Measurements from ENCODE around the gene CHD5.

DNA sequence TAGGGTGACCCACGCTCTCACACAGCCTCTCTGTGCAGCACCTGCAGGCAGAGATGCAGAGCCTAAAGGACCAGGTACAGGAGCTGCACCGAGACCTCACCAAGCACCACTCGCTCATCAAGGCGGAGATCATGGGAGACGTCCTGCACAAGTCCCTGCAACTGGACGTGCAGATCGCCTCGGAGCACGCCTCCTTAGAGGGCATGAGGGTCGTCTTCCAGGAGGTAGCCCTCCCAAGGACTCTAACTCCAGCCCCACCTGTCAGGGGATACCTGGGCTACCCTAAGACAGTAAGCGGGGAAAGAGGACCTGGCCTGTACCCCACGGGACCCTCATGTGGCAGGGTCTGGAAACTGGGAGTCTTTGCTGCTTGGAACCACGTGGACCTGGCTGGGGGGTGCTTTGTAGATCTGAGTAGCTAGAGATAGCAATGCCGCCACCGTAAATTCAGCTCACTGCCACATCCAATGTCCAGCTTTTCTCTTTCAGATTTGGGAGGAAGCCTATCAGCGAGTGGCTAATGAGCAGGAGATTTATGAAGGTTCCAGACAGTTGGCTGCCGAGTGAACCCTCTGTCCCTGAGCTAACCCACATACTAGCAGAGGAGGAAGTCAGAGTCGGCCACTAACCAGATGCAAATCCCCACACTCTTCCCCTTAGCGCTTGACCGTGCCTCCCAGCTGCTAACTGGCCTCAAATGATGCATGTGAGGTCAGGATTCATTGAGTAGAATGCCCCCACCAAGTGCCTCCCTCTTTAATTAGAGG is 32.3 kb upstream of the CHD5 start:
- no peak for TF ChIP-seq CTCF (IDR thresholded peaks at IDR 0.05; ENCODE audit: borderline replicate concordance, extremely low read depth, low read length, poor library complexity, severe bottlenecking)
- TF ChIP-seq EZH2 (IDR thresholded peaks at IDR 0.05; ENCODE audit: borderline replicate concordance, low read depth, low read length, severe bottlenecking) = no peak

All from DND-41 (cell line).